Stimulated activated naive CD8-positive, alpha-beta T cell treated with anti-CD3 and anti-CD28 coated beads, Interleukin-15, Interleukin-2, amounts not matched to agents 100 ng/mL and 50 ng/mL, for 24 hours (primary cell): ENCODE measurements around the gene CNTN5.

Experiments used
- H3K27ac Mint-ChIP-seq: one replicate; pipeline ENCODE4 v1.8.0; 2021; ENCODE audit warnings: mild to moderate bottlenecking, mixed read lengths
- H3K27me3 Mint-ChIP-seq: one replicate; pipeline ENCODE4 v1.8.0; 2021; ENCODE audit warnings: mixed read lengths
- H3K36me3 Mint-ChIP-seq: one replicate; pipeline ENCODE4 v1.8.0; 2021; ENCODE audit warnings: low read depth, mixed read lengths
- H3K4me1 Mint-ChIP-seq: one replicate; pipeline ENCODE4 v1.8.0; 2021; ENCODE audit warnings: low read depth, mixed read lengths
- H3K4me3 Mint-ChIP-seq: one replicate; pipeline ENCODE4 v1.8.0; 2021; ENCODE audit warnings: mild to moderate bottlenecking, mixed read lengths
- H3K9me3 Mint-ChIP-seq: one replicate; pipeline ENCODE4 v1.8.0; 2021; ENCODE audit warnings: mixed read lengths

Gene CNTN5

DNA sequence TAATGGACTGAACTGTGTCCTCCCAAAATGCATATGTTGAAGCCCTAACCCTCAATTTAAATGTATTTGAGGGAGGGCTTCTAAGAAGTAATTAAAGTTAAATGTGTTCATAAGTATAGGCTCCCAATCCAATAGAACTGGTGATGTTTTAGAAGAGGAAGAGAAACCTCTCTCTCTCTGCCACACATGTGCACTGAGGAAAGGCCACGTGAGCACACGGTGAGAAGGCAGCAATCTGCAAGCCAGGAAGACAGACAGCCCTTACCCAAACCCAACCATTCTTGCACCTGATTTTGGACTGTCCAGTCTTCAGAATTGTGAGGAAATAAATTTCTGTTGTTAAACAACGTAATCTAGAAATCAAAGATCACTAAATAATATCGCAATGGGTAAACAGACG lies 1164.8 kb downstream of the CNTN5 start:
- no peak overlapping the region for H3K27ac Mint-ChIP-seq
- H3K4me3 Mint-ChIP-seq: no peak overlapping the region
- peaks cover 21% of the 10 kb centered on the region for H3K9me3 Mint-ChIP-seq
- H3K4me1 Mint-ChIP-seq: no peaks in the 10 kb centered on the region
- H3K27me3 Mint-ChIP-seq: no peaks in the 10 kb centered on the region
- H3K36me3 Mint-ChIP-seq: no peaks in the 10 kb centered on the region

DNA sequence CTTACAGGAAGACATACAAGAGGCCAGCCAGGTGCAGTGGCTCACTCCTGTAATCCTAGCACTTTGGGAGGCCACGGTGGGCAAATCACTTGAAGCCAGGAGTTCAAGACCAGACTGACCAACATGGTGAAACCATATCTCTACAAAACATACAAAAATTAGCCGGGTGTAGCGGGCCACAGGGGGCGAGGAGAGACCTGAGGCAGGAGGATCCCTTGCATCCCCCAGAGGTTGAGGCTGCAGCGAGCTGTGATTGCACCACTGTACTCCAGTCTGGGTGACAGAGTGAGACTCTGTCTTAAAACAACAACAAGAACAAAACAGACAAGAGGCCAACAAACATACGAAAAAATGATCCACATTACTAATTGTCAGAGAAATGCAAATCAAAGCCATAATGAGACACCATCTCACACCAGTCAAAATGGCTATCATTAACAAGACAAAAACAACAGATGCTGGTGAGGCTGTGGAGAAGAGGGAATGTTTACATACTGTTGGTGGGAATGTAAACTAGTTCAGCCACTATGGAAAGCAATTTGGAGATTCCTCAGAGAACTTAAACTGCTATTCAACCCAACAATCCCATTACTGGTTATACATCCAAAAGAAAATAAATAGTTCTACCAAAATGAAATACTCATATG lies 1167.5 kb downstream of the CNTN5 start:
- H3K27ac Mint-ChIP-seq: no peak overlapping the region
- no peak overlapping the region for H3K4me3 Mint-ChIP-seq
- H3K36me3 Mint-ChIP-seq: no peaks in the 10 kb centered on the region
- no peaks in the 10 kb centered on the region for H3K4me1 Mint-ChIP-seq
- H3K27me3 Mint-ChIP-seq: no peaks in the 10 kb centered on the region
- H3K9me3 Mint-ChIP-seq: peaks cover 24% of the 10 kb centered on the region

- Mint-ChIP-seq H3K4me3 (no peak overlapping the region), H3K4me1 (no peaks in the 10 kb centered on the region), H3K36me3 (no peaks in the 10 kb centered on the region), H3K27ac (no peak overlapping the region), H3K27me3 (no peaks in the 10 kb centered on the region), H3K9me3 (peaks cover 16% of the 10 kb centered on the region)
Measured at GRCh38 chr11:100190395-100190794, 1169.6 kb downstream of the CNTN5 start.

GRCh38 chr11:100192181-100192580 lies 1171.4 kb downstream of the CNTN5 start:
- Mint-ChIP-seq H3K4me1 (no peaks in the 10 kb centered on the region), H3K36me3 (no peaks in the 10 kb centered on the region), H3K27ac (no peak overlapping the region), H3K9me3 (peaks cover 20% of the 10 kb centered on the region), H3K27me3 (no peaks in the 10 kb centered on the region), H3K4me3 (no peak overlapping the region)

GRCh38 chr11:100203789-100204188 lies 1183.0 kb downstream of the CNTN5 start:
- Mint-ChIP-seq H3K4me1 (no peaks in the 10 kb centered on the region), H3K4me3 (no peak overlapping the region), H3K27ac (no peak overlapping the region), H3K9me3 (peaks cover 12% of the 10 kb centered on the region), H3K36me3 (no peaks in the 10 kb centered on the region), H3K27me3 (no peaks in the 10 kb centered on the region)

DNA sequence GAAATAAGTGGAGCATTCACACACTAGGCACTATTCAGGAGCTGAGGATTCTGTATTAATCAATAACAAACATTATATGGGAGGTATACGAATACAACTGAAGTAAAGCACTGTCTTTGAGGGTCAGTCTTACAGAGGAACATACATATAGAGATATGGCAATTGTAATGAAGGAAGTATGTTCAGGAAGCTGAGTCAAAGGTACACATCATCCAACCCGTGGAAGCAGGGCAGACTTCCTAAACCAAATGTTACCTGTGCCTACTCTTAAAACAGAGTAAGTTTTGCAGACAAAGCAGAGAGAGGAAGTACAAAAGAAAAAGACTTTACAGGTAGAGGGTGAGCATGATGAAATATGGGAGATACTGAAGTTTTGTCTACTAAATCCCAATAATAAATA lies 1185.2 kb downstream of the CNTN5 start:
- Mint-ChIP-seq H3K9me3 (peaks cover 12% of the 10 kb centered on the region), H3K27me3 (no peaks in the 10 kb centered on the region), H3K4me1 (no peaks in the 10 kb centered on the region), H3K27ac (no peak overlapping the region), H3K36me3 (no peaks in the 10 kb centered on the region), H3K4me3 (no peak overlapping the region)

- no peaks in the 10 kb centered on the region for H3K27me3 Mint-ChIP-seq
- H3K9me3 Mint-ChIP-seq: peaks cover 9% of the 10 kb centered on the region
- no peak overlapping the region for H3K4me3 Mint-ChIP-seq
- no peak overlapping the region for H3K27ac Mint-ChIP-seq
- H3K36me3 Mint-ChIP-seq: no peaks in the 10 kb centered on the region
- no peaks in the 10 kb centered on the region for H3K4me1 Mint-ChIP-seq
Measured at GRCh38 chr11:100208207-100208606, 1187.5 kb downstream of the CNTN5 start.

GRCh38 chr11:100214791-100215190 lies 1194.0 kb downstream of the CNTN5 start:
- H3K4me3 Mint-ChIP-seq: no peak overlapping the region
- no peaks in the 10 kb centered on the region for H3K36me3 Mint-ChIP-seq
- no peaks in the 10 kb centered on the region for H3K4me1 Mint-ChIP-seq
- H3K27ac Mint-ChIP-seq: no peak overlapping the region
- peaks cover 19% of the 10 kb centered on the region for H3K9me3 Mint-ChIP-seq
- no peaks in the 10 kb centered on the region for H3K27me3 Mint-ChIP-seq

- no peak overlapping the region for H3K4me3 Mint-ChIP-seq
- no peaks in the 10 kb centered on the region for H3K4me1 Mint-ChIP-seq
- H3K27me3 Mint-ChIP-seq: no peaks in the 10 kb centered on the region
- peaks cover 8% of the 10 kb centered on the region for H3K9me3 Mint-ChIP-seq
- H3K36me3 Mint-ChIP-seq: no peaks in the 10 kb centered on the region
- no peak overlapping the region for H3K27ac Mint-ChIP-seq
Measured at GRCh38 chr11:100220801-100221200, 1200.1 kb downstream of the CNTN5 start.

DNA sequence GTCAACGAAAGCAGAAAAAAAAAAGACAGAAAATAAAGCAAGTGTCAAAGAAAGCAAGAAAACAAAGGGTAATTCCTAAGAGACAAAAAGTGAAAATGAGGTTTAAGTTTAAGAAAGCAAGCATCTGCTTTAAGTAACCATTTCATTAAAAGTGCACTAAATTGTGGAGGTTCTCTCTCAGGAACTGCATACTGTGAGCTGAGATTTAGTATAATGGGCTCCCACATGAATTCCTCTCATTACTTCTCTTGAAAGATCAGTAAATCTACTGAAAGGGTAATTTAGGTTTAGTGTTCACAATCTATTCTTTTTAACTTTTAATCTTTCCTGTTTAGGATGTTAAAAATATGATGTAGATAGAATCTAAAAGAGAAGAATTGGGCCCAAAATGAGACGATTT lies 1201.0 kb downstream of the CNTN5 start:
- no peak overlapping the region for H3K4me3 Mint-ChIP-seq
- peaks cover 6% of the 10 kb centered on the region for H3K9me3 Mint-ChIP-seq
- no peaks in the 10 kb centered on the region for H3K4me1 Mint-ChIP-seq
- H3K27me3 Mint-ChIP-seq: no peaks in the 10 kb centered on the region
- H3K27ac Mint-ChIP-seq: no peak overlapping the region
- H3K36me3 Mint-ChIP-seq: no peaks in the 10 kb centered on the region

GRCh38 chr11:100224541-100225034 lies 1203.8 kb downstream of the CNTN5 start:
- Mint-ChIP-seq H3K27me3 (no peaks in the 10 kb centered on the region), H3K36me3 (no peaks in the 10 kb centered on the region), H3K4me1 (no peaks in the 10 kb centered on the region), H3K27ac (no peak overlapping the region), H3K9me3 (no peaks in the 10 kb centered on the region), H3K4me3 (no peak overlapping the region)

DNA sequence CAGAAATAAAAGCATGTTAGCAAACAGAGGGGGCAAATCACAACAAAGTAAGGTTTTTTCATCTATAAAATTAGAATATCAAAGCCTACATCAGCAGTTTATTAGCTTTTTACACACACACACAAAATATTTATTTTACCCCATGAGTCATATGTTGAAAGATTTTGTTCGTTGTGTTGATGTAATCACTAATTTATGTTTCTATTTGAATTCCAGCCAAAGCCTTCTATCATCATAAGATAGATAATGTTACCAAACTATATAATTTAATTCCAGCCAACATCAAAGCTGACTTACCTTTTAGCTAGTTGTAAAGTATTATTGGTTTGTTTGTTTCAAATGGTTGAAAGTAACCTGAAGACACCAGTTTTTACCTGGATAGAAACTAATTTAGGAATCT lies 1208.3 kb downstream of the CNTN5 start:
- Mint-ChIP-seq H3K9me3 (peaks cover 14% of the 10 kb centered on the region), H3K4me3 (no peak overlapping the region), H3K4me1 (no peaks in the 10 kb centered on the region), H3K27me3 (no peaks in the 10 kb centered on the region), H3K27ac (no peak overlapping the region), H3K36me3 (no peaks in the 10 kb centered on the region)

- no peaks in the 10 kb centered on the region for H3K4me1 Mint-ChIP-seq
Measured at GRCh38 chr11:100232006-100232405, 1211.3 kb downstream of the CNTN5 start.

GRCh38 chr11:100235085-100235484 lies 1214.3 kb downstream of the CNTN5 start:
- no peaks in the 10 kb centered on the region for H3K27me3 Mint-ChIP-seq
- no peaks in the 10 kb centered on the region for H3K36me3 Mint-ChIP-seq
- peaks cover 19% of the 10 kb centered on the region for H3K9me3 Mint-ChIP-seq
- H3K4me1 Mint-ChIP-seq: no peaks in the 10 kb centered on the region
- no peak overlapping the region for H3K4me3 Mint-ChIP-seq
- H3K27ac Mint-ChIP-seq: no peak overlapping the region

More at GRCh38 chr11:100232006-100232405, 1211.3 kb downstream of the CNTN5 start:
- Mint-ChIP-seq H3K27ac (no peak overlapping the region), H3K36me3 (no peaks in the 10 kb centered on the region), H3K4me3 (no peak overlapping the region), H3K9me3 (peaks cover 19% of the 10 kb centered on the region), H3K27me3 (no peaks in the 10 kb centered on the region)

- H3K4me1 Mint-ChIP-seq: no peaks in the 10 kb centered on the region
- no peaks in the 10 kb centered on the region for H3K36me3 Mint-ChIP-seq
- H3K9me3 Mint-ChIP-seq: peaks cover 14% of the 10 kb centered on the region
- no peaks in the 10 kb centered on the region for H3K27me3 Mint-ChIP-seq
- no peak overlapping the region for H3K4me3 Mint-ChIP-seq
- no peak overlapping the region for H3K27ac Mint-ChIP-seq
Measured at GRCh38 chr11:100240025-100240539, 1219.3 kb downstream of the CNTN5 start.

GRCh38 chr11:100247704-100248103 lies 1227.0 kb downstream of the CNTN5 start:
- no peaks in the 10 kb centered on the region for H3K27me3 Mint-ChIP-seq
- H3K4me3 Mint-ChIP-seq: no peak overlapping the region
- no peaks in the 10 kb centered on the region for H3K36me3 Mint-ChIP-seq
- H3K27ac Mint-ChIP-seq: no peak overlapping the region
- no peaks in the 10 kb centered on the region for H3K4me1 Mint-ChIP-seq
- H3K9me3 Mint-ChIP-seq: peaks cover 20% of the 10 kb centered on the region
